ENCODE measurements around the gene SNX18.
A peak's percentile ranks its signal among the peaks of the same experiment; 100 is the strongest.
"Not testable (repeated sequence)": the region's sequence is repeated elsewhere in the genome, so short reads cannot be mapped to it uniquely, and the experiment has no call there.

SNX18 gene

GRCh38 chr5:54517512-54518145 is at the start of gene SNX18:
SNX18 (plus strand) TSS chr5:54517759; CDS start chr5:54517953, 194 bp downstream.
- DNase-seq, result peak; percentile 88

DNA sequence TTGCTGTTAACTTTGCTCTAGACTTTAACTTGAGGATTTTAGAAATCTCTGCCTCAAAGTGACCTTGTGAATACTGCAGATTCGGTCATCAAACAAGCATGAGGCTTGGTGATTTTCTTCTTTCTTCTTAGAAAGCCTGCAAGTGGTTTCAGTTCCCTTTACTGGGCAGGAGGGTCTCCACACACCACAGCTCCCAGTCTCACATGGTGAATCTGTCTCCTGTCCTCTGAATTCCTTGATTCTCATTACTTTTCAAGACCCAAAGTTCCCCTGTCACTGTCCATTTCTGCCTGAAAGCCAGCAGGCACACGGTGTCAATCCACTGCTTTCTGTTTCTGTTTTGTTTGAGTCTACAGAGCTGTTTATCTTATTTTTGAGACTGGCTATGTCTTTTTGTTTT is 47.9 kb upstream of the SNX18 start:
- no peak for DNase-seq

- no peak for DNase-seq
Observed at GRCh38 chr5:54470128-54470527, 47.4 kb upstream of the SNX18 start.

DNA sequence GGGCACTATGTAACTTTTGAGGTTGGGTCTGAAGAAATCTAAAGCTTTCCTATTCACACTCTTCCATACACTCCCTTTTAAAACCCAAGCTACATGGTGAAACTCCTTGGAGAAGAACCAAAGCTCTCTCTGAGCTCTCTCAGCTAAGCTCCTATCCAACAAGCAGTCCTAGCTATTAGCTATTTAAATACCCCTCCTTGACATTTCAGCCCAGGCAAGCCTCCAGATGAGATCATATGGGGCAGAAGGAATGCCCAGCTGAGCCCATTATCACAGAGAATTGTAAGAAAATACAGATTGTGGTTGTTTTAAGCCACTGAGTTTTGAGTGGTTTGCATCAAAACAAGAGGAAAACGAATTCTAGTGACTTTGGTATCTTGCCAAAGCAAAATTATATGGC is 46.9 kb upstream of the SNX18 start:
- no peak for DNase-seq

GRCh38 chr5:54471398-54471797 is 46.2 kb upstream of the SNX18 start:
- no peak for DNase-seq

DNA sequence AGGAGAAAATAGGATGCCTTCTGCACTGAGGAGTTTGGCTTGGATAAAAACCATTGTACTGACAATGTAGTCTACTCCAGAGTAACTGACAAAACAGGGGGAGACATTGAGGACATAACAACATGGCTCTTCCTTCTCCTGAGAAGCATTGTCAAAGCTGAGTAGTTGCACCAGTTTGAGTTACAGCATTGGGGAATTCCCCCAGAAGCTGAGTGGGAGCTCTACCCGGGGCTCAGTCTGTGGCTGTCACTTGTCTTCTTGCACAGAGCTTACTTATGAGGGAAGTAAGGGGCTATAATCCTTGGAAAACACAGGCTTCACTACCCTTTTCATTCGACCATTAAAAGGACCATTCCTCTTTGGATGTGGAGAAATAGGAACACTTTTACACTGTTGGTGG is 40.9 kb upstream of the SNX18 start:
- DNase-seq, result no peak

GRCh38 chr5:54477941-54478478 is 39.5 kb upstream of the SNX18 start:
- no peak for DNase-seq

GRCh38 chr5:54480296-54480695 is 37.3 kb upstream of the SNX18 start:
- no peak for DNase-seq

DNA sequence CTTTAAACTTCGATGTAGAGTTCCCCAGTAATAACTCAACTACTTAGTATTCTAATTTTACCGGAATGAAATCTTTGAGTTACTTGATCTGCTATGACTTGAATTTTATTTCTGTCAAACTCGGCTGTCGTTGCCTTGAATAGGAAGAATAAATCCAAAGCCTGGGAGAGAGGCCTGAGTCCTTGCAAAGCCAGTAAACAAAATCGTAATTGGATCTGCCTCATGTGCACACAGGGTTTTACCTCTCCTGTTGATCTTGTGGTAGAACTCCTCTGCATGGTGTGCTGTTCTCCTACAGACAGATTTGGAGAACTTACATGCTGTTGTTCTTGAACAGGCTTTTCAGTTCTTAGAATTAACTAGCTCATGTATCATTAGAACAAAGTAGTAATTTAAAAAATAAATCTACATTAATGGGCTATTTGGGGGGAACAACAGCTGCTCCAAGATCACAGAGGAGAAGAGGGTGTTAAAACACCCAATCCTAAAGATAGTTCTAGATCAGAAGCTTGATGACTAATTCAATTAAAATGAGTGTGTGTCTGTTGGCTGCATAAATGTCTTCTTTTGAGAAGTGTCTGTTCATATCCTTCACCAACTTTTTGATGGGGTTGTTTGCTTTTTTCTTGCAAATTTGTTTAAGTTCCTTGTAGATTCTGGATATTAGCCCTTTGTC is 33.2 kb upstream of the SNX18 start:
- DNase-seq, result no peak

GRCh38 chr5:54485659-54486058 is 31.9 kb upstream of the SNX18 start:
- DNase-seq, result not testable (repeated sequence)

- DNase-seq, result not testable (repeated sequence)
Observed at GRCh38 chr5:54489648-54489979, 27.9 kb upstream of the SNX18 start.

DNA sequence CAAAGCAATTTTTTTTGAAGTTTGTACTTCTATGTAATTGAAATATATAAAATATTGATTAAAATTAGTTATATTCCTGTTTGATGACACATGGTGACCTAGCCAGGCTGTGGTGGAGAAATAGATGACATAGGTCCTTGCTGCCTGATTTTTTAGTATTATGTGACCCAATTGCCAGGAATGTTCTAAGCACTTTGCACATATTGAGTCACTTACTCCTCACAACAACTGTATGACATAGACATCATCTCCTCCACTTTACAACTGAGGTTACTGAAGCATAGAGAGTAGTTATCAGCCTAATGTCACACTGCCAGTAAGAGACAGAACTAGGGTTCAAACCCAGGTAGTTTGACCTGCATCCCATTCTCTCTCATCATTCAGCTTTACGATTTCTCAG is 26.2 kb upstream of the SNX18 start:
- DNase-seq, result no peak

DNA sequence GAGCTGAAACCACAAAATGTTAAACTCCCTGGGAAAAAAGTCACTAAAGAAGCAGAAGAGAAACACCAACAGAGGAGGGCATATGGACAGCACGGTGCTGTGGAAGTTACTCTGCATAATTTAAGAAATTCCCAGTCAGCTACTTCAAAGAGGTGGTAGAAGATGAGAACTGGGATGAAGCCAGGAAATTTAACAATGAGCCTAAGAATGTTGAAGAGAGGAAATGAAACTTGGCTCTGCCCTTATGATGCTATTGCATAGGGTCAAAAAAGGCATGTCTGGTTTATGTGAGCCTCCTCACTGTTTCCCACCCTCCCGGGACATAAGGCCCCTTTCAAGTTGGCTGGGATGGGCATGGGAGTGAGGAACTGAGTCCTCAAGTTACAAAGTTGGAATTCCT is 25.4 kb upstream of the SNX18 start:
- DNase-seq, result no peak

DNA sequence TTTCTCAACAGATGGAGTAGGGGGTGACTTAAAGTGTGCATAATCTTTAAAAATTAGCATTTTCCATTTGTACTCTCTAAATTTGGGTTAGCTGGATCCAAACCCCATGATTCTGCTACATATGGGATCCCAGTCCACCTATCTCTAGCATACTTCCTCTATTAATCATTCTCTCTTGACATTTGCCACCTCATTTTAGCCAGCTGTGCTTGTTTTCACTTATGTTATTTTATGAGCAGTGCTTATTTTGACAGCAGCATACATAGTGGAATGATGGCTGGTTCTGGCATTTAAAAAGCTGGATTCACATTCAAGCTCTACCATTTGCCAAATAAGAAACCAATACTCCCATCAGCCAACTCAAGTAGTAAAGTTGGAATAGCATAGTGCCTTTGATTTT is 22.5 kb upstream of the SNX18 start:
- DNase-seq, result no peak

DNA sequence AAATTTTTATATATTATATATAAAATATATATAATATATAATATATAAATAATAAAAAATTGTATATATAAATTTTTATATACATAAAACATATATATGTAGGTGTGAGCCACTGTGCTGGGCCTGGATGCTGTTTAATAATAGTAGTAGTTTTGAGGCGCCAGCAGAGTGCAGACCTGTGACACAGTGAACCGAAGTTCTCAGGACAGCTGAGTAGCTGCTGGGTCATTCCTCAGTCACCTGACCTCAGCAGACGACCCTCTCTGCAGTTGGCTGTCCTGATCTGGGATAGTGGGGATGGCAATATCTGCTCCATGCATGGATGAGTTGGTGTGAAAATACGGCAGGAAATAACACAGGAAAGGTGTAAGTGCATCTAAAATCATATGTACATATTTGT is 3.3 kb upstream of the SNX18 start:
- DNase-seq, result no peak

- no peak for DNase-seq
Observed at GRCh38 chr5:54514841-54515432, 2.6 kb upstream of the SNX18 start.

DNA sequence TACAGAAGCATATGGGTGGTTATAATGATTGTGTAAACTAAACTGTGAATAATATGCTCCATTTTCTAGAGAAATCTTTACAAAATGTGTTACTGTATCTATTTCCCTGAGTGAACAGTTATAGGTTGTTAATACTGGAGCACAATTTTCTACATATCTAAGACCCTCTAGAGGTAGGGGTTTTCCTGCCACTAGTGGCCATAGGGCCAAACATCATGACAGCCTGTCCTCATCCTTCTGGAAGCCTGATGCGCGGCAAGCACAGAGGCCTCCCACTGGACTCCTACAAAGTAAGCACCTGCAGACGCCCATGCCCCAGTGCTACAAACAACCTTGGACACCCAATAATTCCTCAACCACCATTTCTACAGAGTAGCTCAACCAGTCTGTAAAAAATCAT is 1.9 kb upstream of the SNX18 start:
- DNase-seq, result no peak

DNA sequence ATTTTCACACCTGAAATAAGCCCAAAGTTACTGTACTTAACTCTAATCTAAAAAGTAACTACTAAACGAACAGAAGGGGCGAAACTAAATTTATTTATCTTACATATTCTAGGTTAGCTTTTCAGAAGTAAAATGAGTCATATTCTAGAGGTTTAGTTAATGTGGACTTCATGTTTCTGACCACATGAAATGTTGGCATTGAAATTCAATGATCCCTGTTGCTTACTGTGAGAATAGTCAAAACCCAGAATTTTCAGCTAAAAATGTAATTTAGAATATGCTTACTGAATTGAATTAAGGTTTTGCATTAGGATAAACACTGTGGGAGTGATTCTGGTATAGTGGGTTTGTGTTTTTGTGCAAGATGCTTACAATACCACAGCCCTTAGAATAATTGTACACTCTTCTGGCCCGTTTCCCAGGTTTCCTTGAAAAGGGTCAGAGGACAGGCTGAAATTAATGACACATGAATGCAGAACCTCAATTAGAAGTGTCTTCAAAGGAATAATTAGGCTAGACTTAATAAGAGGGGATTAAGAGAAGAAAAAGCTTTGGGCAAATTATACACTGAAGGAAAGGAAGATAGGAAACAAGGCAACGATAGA is 1.4 kb upstream of the SNX18 start:
- DNase-seq, result no peak

- DNase-seq, result no peak
Observed at GRCh38 chr5:54517174-54517511, 416 bp upstream of the SNX18 start.

- peak; percentile 61 for DNase-seq
Observed at GRCh38 chr5:54518146-54518817, 723 bp downstream of the SNX18 start.

DNA sequence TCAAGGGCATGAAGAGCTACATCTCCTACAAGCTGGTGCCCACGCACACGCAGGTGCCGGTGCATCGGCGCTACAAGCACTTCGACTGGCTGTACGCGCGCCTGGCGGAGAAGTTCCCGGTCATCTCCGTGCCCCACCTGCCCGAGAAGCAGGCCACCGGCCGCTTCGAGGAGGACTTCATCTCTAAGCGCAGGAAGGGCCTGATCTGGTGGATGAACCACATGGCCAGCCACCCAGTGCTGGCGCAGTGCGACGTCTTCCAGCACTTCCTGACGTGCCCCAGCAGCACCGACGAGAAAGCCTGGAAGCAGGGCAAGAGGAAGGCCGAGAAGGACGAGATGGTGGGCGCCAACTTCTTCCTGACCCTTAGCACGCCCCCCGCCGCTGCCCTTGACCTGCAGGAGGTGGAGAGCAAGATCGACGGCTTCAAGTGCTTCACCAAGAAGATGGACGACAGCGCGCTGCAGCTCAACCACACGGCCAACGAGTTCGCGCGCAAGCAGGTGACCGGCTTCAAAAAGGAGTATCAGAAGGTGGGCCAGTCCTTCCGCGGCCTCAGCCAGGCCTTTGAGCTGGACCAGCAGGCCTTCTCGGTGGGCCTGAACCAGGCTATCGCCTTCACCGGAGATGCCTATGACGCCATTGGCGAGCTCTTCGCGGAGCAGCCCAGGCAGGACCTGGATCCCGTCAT is 1.4 kb downstream of the SNX18 start:
- DNase-seq, result no peak

GRCh38 chr5:54519509-54519876 is 1.9 kb downstream of the SNX18 start:
- DNase-seq, result no peak

GRCh38 chr5:54520438-54520846 is 2.9 kb downstream of the SNX18 start:
- no peak for DNase-seq

Data from activated CD4-positive, CD25-positive, alpha-beta regulatory T cell treated with anti-CD3 and anti-CD28 coated beads, Interleukin-2, amount 50 U/mL, for 72 hours (primary cell).